SK-N-MC (cell line): ENCODE data around the gene CDH4.

ENCODE experiments used
- EZH2 ChIP-seq: fragments of 200-600 bp; sonication (generic); IDR thresholded peaks from one replicate; pipeline ENCODE4 v1.6.1; 2017; ENCODE audit warnings: antibody characterized with exemption
- POLR2AphosphoS5 ChIP-seq: IDR thresholded peaks from 2 replicates; pipeline ENCODE4 v1.6.1; 2012; ENCODE audit warnings: mild to moderate bottlenecking, low read depth, low read length, borderline replicate concordance

DNA sequence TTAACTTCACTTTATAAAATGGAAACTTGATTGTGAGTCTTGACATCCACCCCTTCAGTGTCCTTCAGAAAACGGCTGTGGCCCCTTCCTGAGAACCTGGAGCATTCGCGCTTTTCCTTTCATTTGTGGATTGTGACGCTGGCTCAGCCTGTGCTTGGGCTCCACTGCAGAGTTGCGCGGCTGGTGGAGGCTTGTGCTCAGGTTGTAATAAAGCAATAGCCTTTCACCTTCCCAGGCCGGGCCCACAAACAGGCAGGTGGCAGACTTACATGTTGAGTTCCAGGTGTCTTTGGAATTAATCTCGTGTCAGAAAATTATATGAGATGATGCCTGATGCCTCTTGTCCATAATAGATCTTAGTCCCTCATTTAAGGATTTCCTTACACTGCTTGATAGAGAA, 199.9 kb downstream of the CDH4 start:
- TF ChIP-seq EZH2 (no peak), POLR2AphosphoS5 (no peak)
